Astrocyte of the cerebellum (primary cell): Measurements from ENCODE around the gene UCN.

ENCODE experiments used
- DNase-seq: peaks from one replicate; pipeline ENCODE4 v3.0.0-alpha.2; 2011; ENCODE audit warnings: low read depth
- H3K4me3 ChIP-seq: 2 replicates; pipeline ENCODE4 v1.5.1; 2011; ENCODE audit warnings: mild to moderate bottlenecking, low read depth, low read length, moderate library complexity
- in situ Hi-C: cut with HindIII; loops from 2 replicates; pipeline ENCODE4 v1.10.0; 2017; ENCODE audit warnings: low sequenced_read_pairs
- TF ChIP-seq, protein P1 (sequence below): IDR thresholded peaks from 2 replicates; pipeline ENCODE4 v1.5.1; 2012; ENCODE audit warnings: low read length, low read depth, moderate library complexity, mild to moderate bottlenecking; ENCODE audit errors: missing control alignments

Gene UCN

DNA sequence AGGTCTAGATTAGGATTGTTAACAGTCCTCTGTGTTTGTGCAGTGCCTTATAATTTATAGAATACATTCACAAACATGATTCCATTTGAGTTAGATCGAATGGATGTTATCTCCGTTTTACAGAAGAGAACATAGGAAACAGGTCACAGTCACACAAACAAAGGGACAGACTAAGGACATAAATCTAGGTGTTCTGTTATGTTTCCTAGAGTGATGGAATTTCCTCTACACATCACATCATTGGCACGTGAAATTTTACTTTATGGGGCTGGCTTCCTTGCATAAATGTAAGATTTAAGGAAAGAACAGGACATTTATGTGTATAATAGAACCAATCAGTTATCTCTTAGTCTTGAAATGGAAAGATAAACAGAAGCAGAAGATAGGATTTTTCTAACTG, 19.6 kb downstream of the UCN start:
- TF ChIP-seq, protein P1, sequence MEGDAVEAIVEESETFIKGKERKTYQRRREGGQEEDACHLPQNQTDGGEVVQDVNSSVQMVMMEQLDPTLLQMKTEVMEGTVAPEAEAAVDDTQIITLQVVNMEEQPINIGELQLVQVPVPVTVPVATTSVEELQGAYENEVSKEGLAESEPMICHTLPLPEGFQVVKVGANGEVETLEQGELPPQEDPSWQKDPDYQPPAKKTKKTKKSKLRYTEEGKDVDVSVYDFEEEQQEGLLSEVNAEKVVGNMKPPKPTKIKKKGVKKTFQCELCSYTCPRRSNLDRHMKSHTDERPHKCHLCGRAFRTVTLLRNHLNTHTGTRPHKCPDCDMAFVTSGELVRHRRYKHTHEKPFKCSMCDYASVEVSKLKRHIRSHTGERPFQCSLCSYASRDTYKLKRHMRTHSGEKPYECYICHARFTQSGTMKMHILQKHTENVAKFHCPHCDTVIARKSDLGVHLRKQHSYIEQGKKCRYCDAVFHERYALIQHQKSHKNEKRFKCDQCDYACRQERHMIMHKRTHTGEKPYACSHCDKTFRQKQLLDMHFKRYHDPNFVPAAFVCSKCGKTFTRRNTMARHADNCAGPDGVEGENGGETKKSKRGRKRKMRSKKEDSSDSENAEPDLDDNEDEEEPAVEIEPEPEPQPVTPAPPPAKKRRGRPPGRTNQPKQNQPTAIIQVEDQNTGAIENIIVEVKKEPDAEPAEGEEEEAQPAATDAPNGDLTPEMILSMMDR: no peak
- H3K4me3 ChIP-seq: no peak overlapping the region
- in situ Hi-C loops: no loop called here
- DNase-seq: no peak

DNA sequence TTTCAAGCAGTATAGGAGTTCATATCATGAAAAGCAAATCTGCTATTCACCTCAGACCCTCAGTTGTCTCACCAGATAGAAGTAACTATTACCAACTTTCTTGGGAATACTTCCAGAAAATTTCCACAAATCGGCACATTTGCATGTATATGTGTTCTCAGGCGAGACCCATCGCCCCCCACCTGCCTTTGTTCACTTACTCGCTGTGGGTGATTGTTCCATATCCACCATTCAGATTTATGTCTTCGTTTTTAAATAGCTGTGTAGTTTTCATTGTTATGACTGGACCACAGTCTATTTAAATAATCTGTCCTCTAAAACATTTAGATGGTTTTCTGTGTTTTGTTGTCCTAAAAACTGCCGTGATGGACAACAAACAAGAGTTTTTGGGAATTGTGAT, 22.8 kb downstream of the UCN start:
- H3K4me3 ChIP-seq: no peak overlapping the region
- in situ Hi-C loops: no loop called here
- no peak for DNase-seq
- TF ChIP-seq, protein P1: no peak

DNA sequence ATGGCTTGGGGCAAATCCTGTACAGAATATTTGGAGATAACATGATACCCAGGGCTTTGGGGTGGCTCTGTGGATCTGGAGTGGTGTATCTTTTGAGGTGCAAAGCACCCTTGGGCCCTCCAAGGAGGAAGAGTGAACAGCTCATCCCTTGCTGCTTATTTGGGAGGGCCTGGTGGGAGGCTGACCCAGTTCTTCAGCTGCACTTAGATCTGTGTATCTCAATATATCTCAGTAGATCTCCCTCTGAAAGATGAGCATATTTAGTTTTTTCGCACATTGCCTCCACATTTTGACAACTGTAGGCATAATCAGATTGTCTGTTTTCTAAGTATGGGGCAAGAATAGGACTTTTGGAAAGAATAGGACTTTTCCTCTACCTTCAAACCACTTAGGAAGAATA, 23.2 kb downstream of the UCN start:
- no peak for DNase-seq
- in situ Hi-C loops: no loop called here
- no peak overlapping the region for H3K4me3 ChIP-seq
- TF ChIP-seq, protein P1: no peak

DNA sequence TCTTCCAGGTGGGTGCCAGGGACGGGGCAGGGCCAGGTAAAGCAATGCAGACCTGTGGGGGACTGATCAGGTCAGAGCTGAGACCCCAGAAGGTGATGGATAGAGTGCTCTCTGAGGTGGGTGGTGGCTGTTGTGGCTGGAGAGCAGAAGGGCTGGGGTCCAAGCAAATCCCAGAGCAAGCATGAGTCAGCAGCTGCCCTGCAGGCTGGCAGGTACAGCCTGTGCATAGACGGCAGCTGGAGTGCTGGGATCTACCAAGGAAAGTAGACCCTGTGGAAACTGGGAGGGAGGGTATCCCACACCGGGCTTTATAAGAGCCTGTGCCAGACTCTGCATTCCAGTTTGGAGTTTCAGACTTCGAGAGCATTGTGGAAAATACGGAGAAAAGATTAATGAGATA, 25.4 kb downstream of the UCN start:
- in situ Hi-C loops: no loop called here
- no peak for DNase-seq
- TF ChIP-seq, protein P1: no peak
- no peak overlapping the region for H3K4me3 ChIP-seq

DNA sequence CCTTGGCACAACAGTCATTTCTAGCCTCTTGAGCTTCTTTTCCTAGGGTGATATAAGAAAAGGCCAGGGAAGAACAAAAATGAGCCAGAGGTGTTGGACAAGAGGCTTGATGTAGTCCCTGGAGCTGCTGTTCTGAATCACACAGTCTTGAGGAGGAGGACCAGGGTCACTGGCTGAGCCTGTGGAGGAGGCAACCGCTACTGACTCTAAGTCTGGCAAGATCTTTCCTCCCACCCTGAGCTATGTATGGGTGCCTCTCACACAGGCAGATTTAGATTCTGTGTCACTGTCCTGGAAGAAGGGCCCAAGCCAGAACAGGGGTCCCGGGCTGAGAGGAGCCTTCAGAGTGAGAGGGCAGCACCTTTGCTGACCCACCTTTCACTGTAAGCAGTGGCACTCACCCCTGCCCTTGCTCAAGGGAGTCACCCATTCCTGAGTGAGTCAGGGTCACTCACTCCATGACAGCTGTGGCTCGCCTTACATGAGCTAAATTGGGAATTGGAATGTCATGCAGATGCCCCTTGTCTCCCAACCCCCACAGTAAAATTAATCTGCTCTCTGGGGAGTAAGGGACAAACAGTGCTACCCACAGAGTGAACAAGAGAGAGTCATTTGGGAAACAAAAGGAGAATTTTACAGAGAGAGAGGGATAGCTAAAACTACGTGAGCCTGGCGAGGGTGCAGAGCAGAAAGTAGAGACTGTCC, 26.2 kb downstream of the UCN start, which contains the start of gene TRIM54:
Gene TRIM54 (plus strand): TSS at position 575 of the 705 bp plus-strand sequence. CDS start 303 bp downstream, outside the sequence.
- H3K4me3 ChIP-seq: no peak within 1 kb of the TSS
- DNase-seq: no peak
- TF ChIP-seq, protein P1: no peak
- in situ Hi-C loops: no loop called here

DNA sequence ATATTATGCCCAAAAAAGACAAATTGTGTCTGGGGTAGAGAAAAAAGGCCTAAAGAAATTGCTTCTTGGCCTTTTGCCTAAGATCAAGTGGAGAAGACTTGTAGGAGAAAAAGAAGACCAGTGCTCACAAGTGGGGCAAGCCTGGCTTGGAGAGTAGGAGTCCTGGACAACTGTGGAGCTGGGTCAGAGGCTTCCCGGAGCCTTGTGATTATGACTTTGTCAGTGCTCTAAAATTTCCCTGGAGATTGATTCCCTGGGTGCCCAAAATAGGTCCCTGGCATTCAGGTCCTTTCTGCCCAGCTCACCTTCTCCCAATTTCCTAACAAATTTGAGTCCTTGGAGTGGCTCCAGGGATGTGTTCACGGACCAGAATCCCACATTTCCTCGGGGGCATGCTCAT, 26.8 kb downstream of the UCN start:
- DNase-seq: no peak
- TF ChIP-seq, protein P1: no peak
- no peak overlapping the region for H3K4me3 ChIP-seq
- in situ Hi-C loops: no loop called here

DNA sequence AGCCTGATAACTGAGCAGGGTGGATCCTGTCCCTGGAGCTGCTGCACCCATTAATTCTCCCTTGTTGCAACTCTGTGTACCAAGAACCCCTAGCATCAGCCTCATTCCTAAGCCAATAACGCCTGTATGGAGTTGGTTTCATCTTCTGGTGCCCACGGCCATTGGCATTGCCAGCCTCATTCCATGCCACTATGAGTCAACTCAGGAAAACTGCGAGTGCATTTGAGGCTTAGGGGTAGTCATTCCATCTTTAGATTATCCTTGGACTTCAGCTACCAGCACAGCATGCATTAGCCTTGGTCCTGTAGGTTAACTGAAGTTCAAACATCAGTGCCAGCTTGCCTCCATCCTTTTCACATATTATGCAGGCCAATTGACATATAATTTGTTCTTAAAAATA, 27.4 kb downstream of the UCN start:
- no peak for DNase-seq
- no peak overlapping the region for H3K4me3 ChIP-seq
- TF ChIP-seq, protein P1: no peak
- in situ Hi-C loops: no loop called here
